Small intestine (tissue), 7 donors: ENCODE measurements around the gene LRRFIP1. TPM values are rescaled to one million over a fixed set of nuclear protein-coding genes. Genes with fewer than 3 reads are reported as not detected.
"Not testable (repeated sequence)": the region's sequence is repeated elsewhere in the genome, so short reads cannot be mapped to it uniquely, and the experiment has no call there.

ENCODE experiments used
- DNase-seq, 2 donors: peaks; one replicate each; pipeline versions ENCODE4 v3.0.0 to v3.0.0-alpha.2; 2013
- FAIRE-seq: peaks from 2 replicates; lab custom pipeline; 2012; peaks lifted over from hg19 to GRCh38; lab: Jason Lieb, UNC
- H3K27ac ChIP-seq, 3 donors: one replicate each; pipeline ENCODE4 v1.5.1; 2013; ENCODE audit warnings: low read length in 2 of 3, mild to moderate bottlenecking in 2 of 3, control low read depth in 1 of 3, inconsistent platforms in 1 of 3, low read depth in 1 of 3, moderate library complexity in 1 of 3
- H3K27me3 ChIP-seq, 3 donors: one replicate each; pipeline ENCODE4 v1.6.1; 2013; ENCODE audit warnings: low read length in 3 of 3, inconsistent platforms in 1 of 3; ENCODE audit not compliant: control insufficient read depth in 3 of 3, insufficient read depth in 3 of 3
- H3K36me3 ChIP-seq, 3 donors: one replicate each; pipeline ENCODE4 v1.6.1; 2013; ENCODE audit warnings: low read length in 3 of 3, inconsistent platforms in 1 of 3, low read depth in 1 of 3, mild to moderate bottlenecking in 1 of 3, moderate library complexity in 1 of 3; ENCODE audit not compliant: control insufficient read depth in 3 of 3, insufficient read depth in 2 of 3
- H3K4me1 ChIP-seq, 3 donors: one replicate each; pipeline ENCODE4 v1.6.1; 2013; ENCODE audit warnings: low read length in 2 of 3, inconsistent platforms in 1 of 3, low read depth in 1 of 3, mild to moderate bottlenecking in 1 of 3, moderate library complexity in 1 of 3; ENCODE audit not compliant: control insufficient read depth in 3 of 3, insufficient read depth in 2 of 3
- H3K4me3 ChIP-seq, 3 donors: one replicate each; pipeline ENCODE4 v1.5.1; 2013; ENCODE audit warnings: low read length in 3 of 3, control low read depth in 1 of 3, inconsistent platforms in 1 of 3, low read depth in 1 of 3, mild to moderate bottlenecking in 1 of 3, moderate library complexity in 1 of 3
- H3K9me3 ChIP-seq, 2 donors: one replicate each; pipeline ENCODE4 v1.6.1; 2013; ENCODE audit warnings: low read depth in 1 of 2, low read length in 1 of 2; ENCODE audit not compliant: control insufficient read depth in 2 of 2, insufficient read depth in 1 of 2
- WGBS, 3 donors: extraction: QIAGEN DNeasy Blood & Tissue Kit; methylation state at CpG; one replicate each; pipeline ENCODE4 v1.1.7; 2013; 5-methylcytosine and 5-hydroxymethylcytosine counted together
- polyA plus RNA-seq, 4 donors: library from polyadenylated mRNA; stranded (reverse) in 3 of 4; unstranded in 1 of 4; fragments of 200-250 nt in 3 of 4; fragments of 120-200 nt in 1 of 4; gene quantifications; one replicate each; pipeline versions ENCODE4 v1.2.1 to v1.2.3, GENCODE V29; 2013
- donor health status: healthy with polysubstance abuse.
- donor health status: control.
- donor health status: control.
- donor health status: Bipolar disorder and iron deficiency.
- donor health status: healthy.

LRRFIP1 gene
- polyA plus RNA-seq, 4 donors, result 46.0 to 76.7 (median 51.9) TPM

GRCh38 chr2:237757616-237758015 lies 130.2 kb downstream of the LRRFIP1 start:
- 93 to 97% (median 94%) methylated on average over 10 of the region's 10 CpGs for WGBS, 3 donors
- peaks cover 23 to 55% (median 26%) of the 10 kb centered on the region in 3 donors for H3K36me3 ChIP-seq
- H3K4me3 ChIP-seq, result no peak overlapping the region
- H3K27me3 ChIP-seq, result no peaks in the 10 kb centered on the region
- DNase-seq (no peak), FAIRE-seq (no peak)
- H3K4me1 ChIP-seq, result no peaks in the 10 kb centered on the region
- no peak overlapping the region for H3K27ac ChIP-seq
- no peaks in the 10 kb centered on the region for H3K9me3 ChIP-seq

- Histone ChIP-seq H3K27ac (no peak overlapping the region), H3K4me3 (no peak overlapping the region), H3K9me3 (no peaks in the 10 kb centered on the region), H3K4me1 (no peaks in the 10 kb centered on the region), H3K36me3 (peaks cover 23 to 56% (median 23%) of the 10 kb centered on the region in 3 donors), H3K27me3 (no peaks in the 10 kb centered on the region)
- WGBS, 3 donors, result 93 to 97% (median 94%) methylated on average over 10 of the region's 10 CpGs
- FAIRE-seq, result no peak
- no peak for DNase-seq
These were observed 130.8 kb downstream of the LRRFIP1 start for GRCh38 chr2:237758185-237758584.

- Histone ChIP-seq H3K4me1 (no peaks in the 10 kb centered on the region), H3K9me3 (no peaks in the 10 kb centered on the region), H3K27ac (no peak overlapping the region), H3K27me3 (no peaks in the 10 kb centered on the region), H3K4me3 (no peak overlapping the region), H3K36me3 (peaks cover 23 to 57% (median 25%) of the 10 kb centered on the region in 3 donors)
- FAIRE-seq, result no peak
- WGBS, 3 donors, result 90% methylated on average over 10 of the region's 10 CpGs
- no peak for DNase-seq
These were observed 131.8 kb downstream of the LRRFIP1 start for GRCh38 chr2:237759176-237759575.

- Histone ChIP-seq H3K27me3 (no peaks in the 10 kb centered on the region), H3K4me1 (no peaks in the 10 kb centered on the region), H3K27ac (no peak overlapping the region), H3K36me3 (peaks cover 20 to 48% (median 25%) of the 10 kb centered on the region in 3 donors), H3K9me3 (no peaks in the 10 kb centered on the region), H3K4me3 (no peak overlapping the region)
- no peak for FAIRE-seq
- DNase-seq, result no peak
- 95 to 97% (median 96%) methylated on average over 23 of the region's 23 CpGs for WGBS, 3 donors
These were observed 133.4 kb downstream of the LRRFIP1 start for GRCh38 chr2:237760506-237761502.

GRCh38 chr2:237762291-237763182 lies 135.2 kb downstream of the LRRFIP1 start:
- H3K27ac ChIP-seq, FAIRE-seq, H3K9me3 ChIP-seq, H3K27me3 ChIP-seq, H3K4me3 ChIP-seq, H3K4me1 ChIP-seq, DNase-seq: not testable (repeated sequence)
- peaks cover 19 to 50% (median 22%) of the 10 kb centered on the region in 3 donors for H3K36me3 ChIP-seq
- 94% methylated on average over 9 of the region's 9 CpGs for WGBS, 3 donors

GRCh38 chr2:237763812-237764211 lies 136.4 kb downstream of the LRRFIP1 start:
- no peak for FAIRE-seq
- 96 to 98% (median 97%) methylated on average over 10 of the region's 10 CpGs for WGBS, 3 donors

GRCh38 chr2:237765122-237765521 lies 137.7 kb downstream of the LRRFIP1 start:
- DNase-seq, H3K27me3 ChIP-seq, H3K9me3 ChIP-seq, H3K4me3 ChIP-seq, H3K4me1 ChIP-seq, H3K27ac ChIP-seq, FAIRE-seq: not testable (repeated sequence)
- 96 to 99% (median 96%) methylated on average over 6 of the region's 6 CpGs for WGBS, 3 donors
- H3K36me3 ChIP-seq, result peaks cover 8 to 42% (median 17%) of the 10 kb centered on the region in 3 donors

More at GRCh38 chr2:237763812-237764211, 136.4 kb downstream of the LRRFIP1 start:
- Histone ChIP-seq H3K27ac (no peak overlapping the region), H3K4me1 (no peaks in the 10 kb centered on the region), H3K27me3 (no peaks in the 10 kb centered on the region), H3K4me3 (no peak overlapping the region), H3K36me3 (peaks cover 14 to 45% (median 19%) of the 10 kb centered on the region in 3 donors), H3K9me3 (no peaks in the 10 kb centered on the region)
- no peak for DNase-seq

- no peaks in the 10 kb centered on the region for H3K27me3 ChIP-seq
- H3K27ac ChIP-seq, result no peak overlapping the region
- DNase-seq (no peak), FAIRE-seq (no peak)
- WGBS, 3 donors, result 90 to 95% (median 90%) methylated on average over 8 of the region's 8 CpGs
- no peaks in the 10 kb centered on the region for H3K4me1 ChIP-seq
- no peaks in the 10 kb centered on the region for H3K9me3 ChIP-seq
- peaks cover 5 to 39% (median 16%) of the 10 kb centered on the region in 3 donors for H3K36me3 ChIP-seq
- H3K4me3 ChIP-seq, result no peak overlapping the region
These were observed 138.5 kb downstream of the LRRFIP1 start for GRCh38 chr2:237765875-237766274.
